NCI-H2029 (cell line): ENCODE data around the gene ZNF14.
"Not testable (repeated sequence)": the region's sequence is repeated elsewhere in the genome, so short reads cannot be mapped to it uniquely, and the experiment has no call there.

Experiments
- DNase-seq: peaks from one replicate; lab custom pipeline; 2025; lab: John Stamatoyannopoulos, UW

The ZNF14 gene

GRCh38 chr19:19732579-19733501 is at the start of gene ZNF14:
TSS of gene ZNF14 (minus strand) at chr19:19733112. CDS start at chr19:19732958, 154 bp downstream.
- peak; percentile 96 for DNase-seq

GRCh38 chr19:19781791-19782190 is 48.9 kb upstream of the ZNF14 start:
- peak; percentile 78 for DNase-seq

GRCh38 chr19:19778666-19779065 is 45.8 kb upstream of the ZNF14 start:
- DNase-seq = no peak

- DNase-seq = no peak
These were observed 44.8 kb upstream of the ZNF14 start for GRCh38 chr19:19777692-19778091.

- peak; percentile 95 for DNase-seq
These were observed 43.5 kb upstream of the ZNF14 start for GRCh38 chr19:19776206-19777008.

GRCh38 chr19:19775891-19776205 is 42.9 kb upstream of the ZNF14 start:
- peak; percentile 51 for DNase-seq

GRCh38 chr19:19774354-19775033 is 41.6 kb upstream of the ZNF14 start:
- no peak for DNase-seq

- peak; percentile 6 for DNase-seq
These were observed 39.1 kb upstream of the ZNF14 start for GRCh38 chr19:19771963-19772362.

GRCh38 chr19:19769971-19770370 is 37.1 kb upstream of the ZNF14 start:
- not testable (repeated sequence) for DNase-seq

GRCh38 chr19:19758164-19758563 is 25.3 kb upstream of the ZNF14 start:
- no peak for DNase-seq

GRCh38 chr19:19752760-19753403 is 20.0 kb upstream of the ZNF14 start:
- no peak for DNase-seq

GRCh38 chr19:19751846-19752245 is 18.9 kb upstream of the ZNF14 start:
- DNase-seq = no peak

GRCh38 chr19:19750842-19751790 is 18.2 kb upstream of the ZNF14 start:
- peak; percentile 56 for DNase-seq

GRCh38 chr19:19749908-19750841 is 17.3 kb upstream of the ZNF14 start:
- no peak for DNase-seq

- DNase-seq = no peak
These were observed 16.4 kb upstream of the ZNF14 start for GRCh38 chr19:19749117-19749907.

GRCh38 chr19:19748249-19748938 is 15.5 kb upstream of the ZNF14 start:
- no peak for DNase-seq

GRCh38 chr19:19747357-19748220 is 14.7 kb upstream of the ZNF14 start:
- no peak for DNase-seq
